GM21423 (cell line): Measurements from ENCODE around the gene SLC35F4.
"Not testable (repeated sequence)": the region's sequence is repeated elsewhere in the genome, so short reads cannot be mapped to it uniquely, and the experiment has no call there.

Source experiments
- ATAC-seq: cut with Tn5 transposase; IDR thresholded peaks from one replicate; pipeline ENCODE4 v1.9.1; 2021; ENCODE audit warnings: mild to moderate bottlenecking, moderate library complexity; ENCODE audit not compliant: unreplicated experiment

SLC35F4 gene

GRCh38 chr14:57732463-57733285, 133.2 kb downstream of the SLC35F4 start:
- ATAC-seq: no peak

- ATAC-seq: no peak
Measured at GRCh38 chr14:57729208-57730187, 136.4 kb downstream of the SLC35F4 start.

GRCh38 chr14:57725399-57726077, 140.4 kb downstream of the SLC35F4 start:
- no peak for ATAC-seq

- ATAC-seq: not testable (repeated sequence)
Measured at GRCh38 chr14:57722141-57722540, 143.8 kb downstream of the SLC35F4 start.

GRCh38 chr14:57714487-57714931, 151.4 kb downstream of the SLC35F4 start:
- ATAC-seq: no peak

GRCh38 chr14:57712698-57713097, 153.2 kb downstream of the SLC35F4 start:
- ATAC-seq: no peak

GRCh38 chr14:57712102-57712501, 153.8 kb downstream of the SLC35F4 start:
- ATAC-seq: no peak

- no peak for ATAC-seq
Measured at GRCh38 chr14:57709909-57710308, 156.0 kb downstream of the SLC35F4 start.

GRCh38 chr14:57709086-57709485, 156.8 kb downstream of the SLC35F4 start:
- not testable (repeated sequence) for ATAC-seq

GRCh38 chr14:57707219-57707618, 158.7 kb downstream of the SLC35F4 start:
- ATAC-seq: no peak

- ATAC-seq: no peak
Measured at GRCh38 chr14:57704763-57705162, 161.1 kb downstream of the SLC35F4 start.

- ATAC-seq: no peak
Measured at GRCh38 chr14:57699947-57700346, 165.9 kb downstream of the SLC35F4 start.

GRCh38 chr14:57692671-57693070, 173.2 kb downstream of the SLC35F4 start:
- no peak for ATAC-seq

GRCh38 chr14:57687416-57687815, 178.5 kb downstream of the SLC35F4 start:
- ATAC-seq: no peak

GRCh38 chr14:57686304-57686703, 179.6 kb downstream of the SLC35F4 start:
- ATAC-seq: no peak

- no peak for ATAC-seq
Measured at GRCh38 chr14:57671021-57671420, 194.9 kb downstream of the SLC35F4 start.

- no peak for ATAC-seq
Measured at GRCh38 chr14:57660208-57660607, 205.7 kb downstream of the SLC35F4 start.

- ATAC-seq: no peak
Measured at GRCh38 chr14:57659052-57659451, 206.8 kb downstream of the SLC35F4 start.

GRCh38 chr14:57657487-57657886, 208.4 kb downstream of the SLC35F4 start:
- ATAC-seq: no peak

- no peak for ATAC-seq
Measured at GRCh38 chr14:57656853-57657252, 209.0 kb downstream of the SLC35F4 start.

- ATAC-seq: no peak
Measured at GRCh38 chr14:57652769-57653168, 213.1 kb downstream of the SLC35F4 start.
